ENCODE results near the gene AFF3.

The AFF3 gene

DNA sequence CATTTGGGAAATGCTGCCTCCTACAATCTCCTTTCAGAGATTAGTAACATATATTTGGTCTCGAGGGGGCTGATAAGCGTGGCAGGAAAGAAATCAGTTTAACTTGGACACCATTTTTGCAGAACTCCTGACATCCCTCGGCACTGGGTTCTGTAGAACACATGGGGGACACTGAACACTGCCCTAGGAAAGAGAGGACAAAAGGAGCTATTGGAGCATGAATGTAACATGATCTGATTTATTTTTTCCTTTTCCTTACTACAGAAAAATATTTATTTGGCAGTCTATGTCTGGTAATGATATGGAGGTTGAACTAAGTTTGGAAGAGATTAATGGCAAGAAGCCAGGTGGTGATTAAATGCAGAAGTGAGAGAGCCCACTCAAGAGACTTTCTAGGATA lies 153.8 kb downstream of the AFF3 start:
- Histone ChIP-seq H3K79me2 (ENCODE audit: low read length) (no peaks in the 10 kb centered on the region), H3K4me3 (ENCODE audit: low read length) (no peak overlapping the region), H3K4me2 (ENCODE audit: low read depth, low read length) (no peak overlapping the region), H3K36me3 (replicated peaks; ENCODE audit: insufficient read depth, low read length) (no peaks in the 10 kb centered on the region), H3K9me3 (replicated peaks; ENCODE audit: insufficient read depth, low read length) (no peaks in the 10 kb centered on the region), H3K9ac (ENCODE audit: low read length) (no peak overlapping the region), H2AFZ (ENCODE audit: low read length) (no peak overlapping the region), H3K27me3 (replicated peaks; ENCODE audit: insufficient read depth, low read length) (no peaks in the 10 kb centered on the region), H3K4me1 (ENCODE audit: low read length) (no peaks in the 10 kb centered on the region), H3F3A (ENCODE audit: insufficient read depth, low read length) (no peaks in the 10 kb centered on the region), H3K9me2 (replicated peaks; ENCODE audit: insufficient read depth, low read length) (no peaks in the 10 kb centered on the region), H4K20me1 (ENCODE audit: insufficient read depth, low read length) (no peaks in the 10 kb centered on the region), H3K27ac (ENCODE audit: low read length) (no peak overlapping the region)
- no peak for TF ChIP-seq EZH2 (optimal IDR thresholded peaks at IDR 0.05; ENCODE audit: low read depth, low read length)
- no peak for TF ChIP-seq EZH2phosphoT487 (IDR thresholded peaks at IDR 0.05; ENCODE audit: low read length)
- TF ChIP-seq, protein P1, sequence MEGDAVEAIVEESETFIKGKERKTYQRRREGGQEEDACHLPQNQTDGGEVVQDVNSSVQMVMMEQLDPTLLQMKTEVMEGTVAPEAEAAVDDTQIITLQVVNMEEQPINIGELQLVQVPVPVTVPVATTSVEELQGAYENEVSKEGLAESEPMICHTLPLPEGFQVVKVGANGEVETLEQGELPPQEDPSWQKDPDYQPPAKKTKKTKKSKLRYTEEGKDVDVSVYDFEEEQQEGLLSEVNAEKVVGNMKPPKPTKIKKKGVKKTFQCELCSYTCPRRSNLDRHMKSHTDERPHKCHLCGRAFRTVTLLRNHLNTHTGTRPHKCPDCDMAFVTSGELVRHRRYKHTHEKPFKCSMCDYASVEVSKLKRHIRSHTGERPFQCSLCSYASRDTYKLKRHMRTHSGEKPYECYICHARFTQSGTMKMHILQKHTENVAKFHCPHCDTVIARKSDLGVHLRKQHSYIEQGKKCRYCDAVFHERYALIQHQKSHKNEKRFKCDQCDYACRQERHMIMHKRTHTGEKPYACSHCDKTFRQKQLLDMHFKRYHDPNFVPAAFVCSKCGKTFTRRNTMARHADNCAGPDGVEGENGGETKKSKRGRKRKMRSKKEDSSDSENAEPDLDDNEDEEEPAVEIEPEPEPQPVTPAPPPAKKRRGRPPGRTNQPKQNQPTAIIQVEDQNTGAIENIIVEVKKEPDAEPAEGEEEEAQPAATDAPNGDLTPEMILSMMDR (IDR thresholded peaks at IDR 0.05; ENCODE audit: low read length), result no peak
- no peak for DNase-seq

DNA sequence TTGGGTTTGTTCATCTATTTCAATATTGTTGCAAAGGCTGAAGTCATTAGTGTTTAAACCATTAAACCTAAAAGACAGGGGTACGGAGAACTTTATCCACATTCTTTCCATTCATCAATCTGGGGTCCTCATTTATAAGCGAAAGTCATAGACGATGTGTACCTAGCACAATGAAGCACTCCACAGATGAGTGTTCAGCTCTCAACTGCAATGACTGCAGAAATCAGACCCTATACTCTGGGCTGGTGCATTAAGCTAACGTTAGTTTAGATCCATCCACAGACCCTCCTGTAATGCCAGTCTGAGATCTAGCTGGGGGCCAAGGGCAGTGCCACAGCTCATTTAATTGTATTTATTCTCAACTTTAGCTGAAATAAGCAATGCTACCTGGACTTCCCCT lies 155.2 kb downstream of the AFF3 start:
- DNase-seq, result no peak
- H3K4me2 ChIP-seq (ENCODE audit: low read depth, low read length), result no peak overlapping the region
- TF ChIP-seq, protein P1 (IDR thresholded peaks at IDR 0.05; ENCODE audit: low read length), result no peak
- TF ChIP-seq EZH2 (optimal IDR thresholded peaks at IDR 0.05; ENCODE audit: low read depth, low read length) (no peak), EZH2phosphoT487 (IDR thresholded peaks at IDR 0.05; ENCODE audit: low read length) (no peak)
- H3K4me3 ChIP-seq (ENCODE audit: low read length), result no peak overlapping the region
- no peaks in the 10 kb centered on the region for H3K27me3 ChIP-seq (replicated peaks; ENCODE audit: insufficient read depth, low read length)
- no peaks in the 10 kb centered on the region for H3K4me1 ChIP-seq (ENCODE audit: low read length)
- H3K9ac ChIP-seq (ENCODE audit: low read length), result no peak overlapping the region
- H3K9me3 ChIP-seq (replicated peaks; ENCODE audit: insufficient read depth, low read length), result no peaks in the 10 kb centered on the region
- H4K20me1 ChIP-seq (ENCODE audit: insufficient read depth, low read length), result no peaks in the 10 kb centered on the region
- H3K27ac ChIP-seq (ENCODE audit: low read length), result no peak overlapping the region
- no peaks in the 10 kb centered on the region for H3K9me2 ChIP-seq (replicated peaks; ENCODE audit: insufficient read depth, low read length)
- H3F3A ChIP-seq (ENCODE audit: insufficient read depth, low read length), result no peaks in the 10 kb centered on the region
- no peaks in the 10 kb centered on the region for H3K79me2 ChIP-seq (ENCODE audit: low read length)
- H2AFZ ChIP-seq (ENCODE audit: low read length), result no peak overlapping the region
- no peaks in the 10 kb centered on the region for H3K36me3 ChIP-seq (replicated peaks; ENCODE audit: insufficient read depth, low read length)

DNA sequence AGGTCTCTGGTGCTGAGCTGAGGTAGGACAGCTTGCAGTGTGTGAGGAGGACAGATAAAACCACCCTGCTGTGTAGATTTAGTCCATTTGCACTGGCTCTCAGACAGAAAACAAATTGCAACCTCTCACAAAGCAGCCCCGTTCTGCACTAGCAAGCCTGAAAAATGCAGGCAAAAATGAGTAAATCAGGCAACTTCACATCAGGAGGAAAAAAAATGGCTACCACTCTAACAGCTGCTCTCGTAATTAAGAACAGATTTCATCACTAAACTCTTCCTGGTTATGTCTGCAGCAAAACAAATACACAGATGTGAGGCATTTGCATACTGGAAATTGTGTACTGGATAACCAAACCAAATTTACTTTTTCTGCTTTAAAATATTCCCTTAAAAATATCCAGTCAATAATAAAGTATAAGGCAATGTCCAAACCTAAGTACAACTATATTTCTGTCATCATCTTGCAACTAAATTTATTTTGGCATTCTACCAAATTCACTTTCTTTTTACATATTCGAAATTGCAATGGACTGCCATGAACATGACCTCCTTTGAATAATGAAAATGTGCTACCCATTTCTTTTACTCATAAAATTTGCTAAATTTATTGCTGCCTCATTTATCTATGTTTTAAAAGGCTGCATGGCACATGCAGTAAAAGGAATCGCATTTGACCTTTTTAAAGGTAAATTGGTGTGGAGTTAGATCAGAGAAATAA lies 157.4 kb downstream of the AFF3 start:
- TF ChIP-seq EZH2 (optimal IDR thresholded peaks at IDR 0.05; ENCODE audit: low read depth, low read length) (no peak), EZH2phosphoT487 (IDR thresholded peaks at IDR 0.05; ENCODE audit: low read length) (no peak)
- TF ChIP-seq, protein P1 (IDR thresholded peaks at IDR 0.05; ENCODE audit: low read length), result no peak
- Histone ChIP-seq H3K4me2 (ENCODE audit: low read depth, low read length) (no peak overlapping the region), H3F3A (ENCODE audit: insufficient read depth, low read length) (no peaks in the 10 kb centered on the region), H3K79me2 (ENCODE audit: low read length) (no peaks in the 10 kb centered on the region), H3K27me3 (replicated peaks; ENCODE audit: insufficient read depth, low read length) (no peaks in the 10 kb centered on the region), H3K9me3 (replicated peaks; ENCODE audit: insufficient read depth, low read length) (no peaks in the 10 kb centered on the region), H3K9ac (ENCODE audit: low read length) (no peak overlapping the region), H3K4me3 (ENCODE audit: low read length) (no peak overlapping the region), H3K27ac (ENCODE audit: low read length) (no peak overlapping the region), H3K4me1 (ENCODE audit: low read length) (no peaks in the 10 kb centered on the region), H3K9me2 (replicated peaks; ENCODE audit: insufficient read depth, low read length) (no peaks in the 10 kb centered on the region), H3K36me3 (replicated peaks; ENCODE audit: insufficient read depth, low read length) (no peaks in the 10 kb centered on the region), H2AFZ (ENCODE audit: low read length) (no peak overlapping the region), H4K20me1 (ENCODE audit: insufficient read depth, low read length) (no peaks in the 10 kb centered on the region)
- DNase-seq, result no peak
